Measurements from ENCODE around the gene PKMYT1. TPM values are rescaled to one million over a fixed set of nuclear protein-coding genes. Genes with fewer than 3 reads are reported as not detected.

The PKMYT1 gene
- total and polyA plus RNA-seq, 2 experiments from 2014 or later: 90.9 to 100 TPM

GRCh38 chr16:3020604-3021448 is 40.6 kb upstream of the PKMYT1 start (continued):
- TF ChIP-seq CTCF (conservative IDR thresholded peaks at IDR 0.05; ENCODE audit: low read depth in 2 of 2): no peak
- TF ChIP-seq POLR2AphosphoS5 (IDR thresholded peaks at IDR 0.05; ENCODE audit: low read depth): peak; percentile 59; the same call in 1 of the 2 replicates
- 0 out of 2 replicates have a peak, but pooled peaks have one; percentile 2 for TF ChIP-seq CREB1 (CRISPR knock-in tag; IDR thresholded peaks at IDR 0.05; ENCODE audit: low read depth)
- no peak for TF ChIP-seq EZH2phosphoT487 (IDR thresholded peaks at IDR 0.05; ENCODE audit: unreplicated experiment)
- no peak for TF ChIP-seq REST (IDR thresholded peaks at IDR 0.05; ENCODE audit: unreplicated experiment)

- H2AFZ ChIP-seq: peak within 1 kb of the TSS; percentile 78; the same call in 1 of the 2 replicates
Measured at GRCh38 chr16:3020247-3020603, 40.0 kb upstream of the PKMYT1 start, which contains the start of gene TNFRSF12A. Gene TNFRSF12A (plus strand): TSS chr16:3020368. CDS start chr16:3020398, 30 bp downstream.

More at GRCh38 chr16:3020247-3020603, 40.0 kb upstream of the PKMYT1 start, which contains the start of gene TNFRSF12A:
- peaks cover 55% of the 10 kb centered on the region for H3F3A ChIP-seq (replicated peaks; ENCODE audit: low read depth)
- H3K36me3 ChIP-seq (ENCODE audit: insufficient read depth): no peaks in the 10 kb centered on the region
- peaks cover 43% of the 10 kb centered on the region for H3K4me1 ChIP-seq (ENCODE audit: insufficient read depth)
- peaks cover 39% of the 10 kb centered on the region for H3K36me3 Mint-ChIP-seq (ENCODE audit: low read depth)
- ATAC-seq (peak; percentile 1; the same call in 2 of the 3 replicates), DNase-seq (ENCODE audit: low spot score) (peak; percentile 92)
- peaks cover 47% of the 10 kb centered on the region for H3K27me3 Mint-ChIP-seq (ENCODE audit: insufficient read depth, low read depth, poor library complexity)
- TF ChIP-seq POLR2AphosphoS5 (IDR thresholded peaks at IDR 0.05; ENCODE audit: low read depth) (peak; percentile 92), EZH2 (IDR thresholded peaks at IDR 0.05; ENCODE audit: low read depth, unreplicated experiment) (no peak), ETS1 (IDR thresholded peaks at IDR 0.05) (0 out of 2 replicates have a peak, but pooled peaks have one; percentile 23), REST (IDR thresholded peaks at IDR 0.05; ENCODE audit: unreplicated experiment) (no peak), NANOG (IDR thresholded peaks at IDR 0.05; ENCODE audit: borderline replicate concordance) (no peak)
- peak within 1 kb of the TSS; percentile 85 for H3K4me3 ChIP-seq
- no peaks in the 10 kb centered on the region for H3K9me2 ChIP-seq (ENCODE audit: insufficient read depth)
- peaks cover 40% of the 10 kb centered on the region for H3K79me2 ChIP-seq (replicated peaks; ENCODE audit: insufficient read depth)
- no peaks in the 10 kb centered on the region; the same call in 1 of the 2 replicates for H3K27me3 ChIP-seq (ENCODE audit: insufficient read depth)
- H3K27ac ChIP-seq (ENCODE audit: low read depth): peak within 1 kb of the TSS; percentile 99
- H3K4me1 Mint-ChIP-seq: peaks cover 40% of the 10 kb centered on the region
- peaks cover 7% of the 10 kb centered on the region; the same call in 2 of the 3 replicates for H3K9me3 Mint-ChIP-seq
- peak within 1 kb of the TSS; percentile 96 for H3K4me3 Mint-ChIP-seq
- peak within 1 kb of the TSS; percentile 97 for H3K4me2 ChIP-seq
- peak within 1 kb of the TSS; percentile 98 for H3K27ac Mint-ChIP-seq
- peaks cover 40% of the 10 kb centered on the region for H4K20me1 ChIP-seq (replicated peaks; ENCODE audit: insufficient read depth)

All from GM23338 (cell line).